Nephron (organoid): ENCODE results near the gene SORCS2.

ENCODE experiments used
- H3K27ac Mint-ChIP-seq, 3 experiments: 2 replicates each; pipeline ENCODE4 v1.8.0; 2020; ENCODE audit warnings: mixed read lengths in 3 of 3, mild to moderate bottlenecking in 2 of 3, moderate library complexity in 1 of 3
- H3K27me3 Mint-ChIP-seq: 2 replicates; pipeline ENCODE4 v1.8.0; 2021; ENCODE audit warnings: low read depth, mild to moderate bottlenecking, moderate library complexity, mixed read lengths
- H3K36me3 Mint-ChIP-seq: 2 replicates; pipeline ENCODE4 v1.8.0; 2020; ENCODE audit warnings: low read depth, mixed read lengths
- H3K4me1 Mint-ChIP-seq: 2 replicates; pipeline ENCODE4 v1.8.0; 2020; ENCODE audit warnings: mixed read lengths
- H3K4me3 Mint-ChIP-seq, 3 experiments: 2 replicates each; pipeline ENCODE4 v1.8.0; 2020; ENCODE audit warnings: mild to moderate bottlenecking in 3 of 3, mixed read lengths in 3 of 3, moderate library complexity in 2 of 3
- H3K9me3 Mint-ChIP-seq: 2 replicates; pipeline ENCODE4 v1.8.0; 2020; ENCODE audit warnings: mixed read lengths
- TF ChIP-seq, protein P1 (sequence below), 3 experiments: fragments of 200-600 bp; sonication (generic); IDR thresholded peaks; one replicate each; pipeline ENCODE4 v1.5.0; 2021; ENCODE audit warnings: antibody characterized with exemption in 3 of 3; ENCODE audit not compliant: unreplicated experiment in 3 of 3

The SORCS2 gene

DNA sequence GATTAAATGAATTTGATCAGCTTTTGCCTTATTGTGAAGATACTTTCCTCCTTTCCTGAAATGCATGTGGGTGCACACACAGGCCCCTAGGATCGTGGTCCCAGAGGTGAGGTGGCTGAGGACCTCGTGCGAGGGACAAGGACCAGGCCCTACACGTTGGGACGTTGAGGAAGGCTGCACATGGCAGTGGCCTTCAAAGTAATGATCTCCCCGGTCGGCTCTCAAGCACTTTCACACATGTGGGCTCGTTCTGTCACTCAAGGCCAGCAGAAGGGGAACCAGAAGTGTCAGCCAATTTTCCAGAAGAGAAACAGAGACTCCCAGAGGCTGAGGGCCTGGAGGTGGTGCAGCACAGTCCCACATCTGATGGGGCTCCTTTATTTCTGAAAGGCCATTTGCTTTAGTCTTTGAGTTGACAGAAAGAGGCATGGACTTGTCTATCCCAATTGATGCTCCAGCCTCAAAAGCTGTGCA lies 550.5 kb downstream of the SORCS2 start:
- Mint-ChIP-seq H3K9me3 (no peaks in the 10 kb centered on the region), H3K27me3 (peaks cover 17% of the 10 kb centered on the region), H3K4me3 (no peak overlapping the region), H3K4me1 (peaks cover 12% of the 10 kb centered on the region), H3K27ac (no peak overlapping the region), H3K36me3 (peaks cover 3% of the 10 kb centered on the region)
- TF ChIP-seq, protein P1, sequence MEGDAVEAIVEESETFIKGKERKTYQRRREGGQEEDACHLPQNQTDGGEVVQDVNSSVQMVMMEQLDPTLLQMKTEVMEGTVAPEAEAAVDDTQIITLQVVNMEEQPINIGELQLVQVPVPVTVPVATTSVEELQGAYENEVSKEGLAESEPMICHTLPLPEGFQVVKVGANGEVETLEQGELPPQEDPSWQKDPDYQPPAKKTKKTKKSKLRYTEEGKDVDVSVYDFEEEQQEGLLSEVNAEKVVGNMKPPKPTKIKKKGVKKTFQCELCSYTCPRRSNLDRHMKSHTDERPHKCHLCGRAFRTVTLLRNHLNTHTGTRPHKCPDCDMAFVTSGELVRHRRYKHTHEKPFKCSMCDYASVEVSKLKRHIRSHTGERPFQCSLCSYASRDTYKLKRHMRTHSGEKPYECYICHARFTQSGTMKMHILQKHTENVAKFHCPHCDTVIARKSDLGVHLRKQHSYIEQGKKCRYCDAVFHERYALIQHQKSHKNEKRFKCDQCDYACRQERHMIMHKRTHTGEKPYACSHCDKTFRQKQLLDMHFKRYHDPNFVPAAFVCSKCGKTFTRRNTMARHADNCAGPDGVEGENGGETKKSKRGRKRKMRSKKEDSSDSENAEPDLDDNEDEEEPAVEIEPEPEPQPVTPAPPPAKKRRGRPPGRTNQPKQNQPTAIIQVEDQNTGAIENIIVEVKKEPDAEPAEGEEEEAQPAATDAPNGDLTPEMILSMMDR (IDR thresholded peaks at IDR 0.05; ENCODE audit: unreplicated experiment in 3 of 3): no peak

DNA sequence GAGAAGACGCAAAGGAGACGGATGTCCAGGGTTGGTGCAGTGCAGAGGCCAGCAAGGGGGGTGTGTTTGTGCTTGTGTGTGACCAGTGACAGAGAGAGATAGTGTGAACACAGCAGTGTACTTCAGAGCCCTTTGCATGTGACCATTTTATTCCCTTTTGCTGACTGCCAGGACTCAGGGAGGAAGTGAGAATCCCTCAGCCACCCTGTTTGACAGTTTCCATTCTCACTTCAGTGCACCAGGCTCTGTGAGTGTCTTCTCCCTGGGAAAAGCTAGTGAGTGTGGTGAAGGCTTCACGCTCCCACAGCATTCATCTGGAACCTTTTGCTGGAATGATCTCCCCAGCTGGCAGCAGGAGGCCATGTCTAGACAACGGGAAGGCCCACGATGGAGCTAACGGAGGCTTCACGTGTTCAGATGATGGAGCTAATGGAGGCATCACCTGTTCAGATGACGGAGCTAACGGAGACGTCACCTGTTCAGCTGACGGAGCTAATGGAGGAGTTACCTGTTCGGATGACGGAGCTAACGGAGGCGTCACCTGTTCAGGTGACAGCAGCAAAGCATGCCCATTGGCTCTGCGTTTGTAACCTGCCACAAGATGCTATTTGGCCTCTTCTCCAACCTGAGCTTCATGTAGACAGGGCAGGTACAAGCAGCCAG lies 551.9 kb downstream of the SORCS2 start:
- H3K36me3 Mint-ChIP-seq: no peaks in the 10 kb centered on the region
- no peaks in the 10 kb centered on the region for H3K9me3 Mint-ChIP-seq
- TF ChIP-seq, protein P1 (IDR thresholded peaks at IDR 0.05; ENCODE audit: unreplicated experiment in 3 of 3): no peak
- peaks cover 17% of the 10 kb centered on the region for H3K27me3 Mint-ChIP-seq
- H3K27ac Mint-ChIP-seq: no peak overlapping the region
- peaks cover 21% of the 10 kb centered on the region for H3K4me1 Mint-ChIP-seq
- no peak overlapping the region for H3K4me3 Mint-ChIP-seq

DNA sequence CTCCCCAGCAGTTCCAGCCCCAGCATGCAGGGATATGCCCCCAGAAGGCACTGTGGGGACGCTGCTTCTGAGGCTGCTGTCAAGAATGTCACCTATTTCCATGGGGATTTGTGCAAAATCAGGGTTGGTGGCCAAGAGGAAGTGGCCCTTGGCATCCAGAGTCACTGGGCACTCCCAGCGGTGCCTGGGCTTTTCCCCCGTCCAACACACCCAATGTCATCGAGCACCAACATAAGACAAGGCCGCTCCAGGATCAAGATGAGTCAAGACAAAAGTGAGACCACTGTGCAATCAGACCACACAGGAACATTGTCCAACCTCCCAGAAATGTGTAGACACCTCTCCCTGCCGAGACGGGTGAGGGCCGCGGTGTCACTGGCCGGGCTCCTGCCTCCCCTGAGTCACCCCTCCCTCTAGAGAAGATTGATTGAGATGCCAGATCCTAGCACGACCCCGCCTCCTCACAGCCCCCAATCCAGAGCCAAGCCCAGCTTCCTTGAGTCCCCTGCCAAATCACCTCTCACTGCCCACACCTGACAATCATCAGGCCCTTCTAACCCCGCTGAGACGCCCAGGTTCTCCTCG lies 553.1 kb downstream of the SORCS2 start:
- H3K27me3 Mint-ChIP-seq: peaks cover 17% of the 10 kb centered on the region
- peaks cover 30% of the 10 kb centered on the region for H3K4me1 Mint-ChIP-seq
- H3K4me3 Mint-ChIP-seq: no peak overlapping the region
- no peaks in the 10 kb centered on the region for H3K36me3 Mint-ChIP-seq
- no peak overlapping the region for H3K27ac Mint-ChIP-seq
- no peaks in the 10 kb centered on the region for H3K9me3 Mint-ChIP-seq
- TF ChIP-seq, protein P1 (IDR thresholded peaks at IDR 0.05; ENCODE audit: unreplicated experiment in 3 of 3): no peak

GRCh38 chr4:7746351-7747061 lies 554.2 kb downstream of the SORCS2 start:
- H3K27me3 Mint-ChIP-seq: peaks cover 17% of the 10 kb centered on the region
- TF ChIP-seq, protein P1 (IDR thresholded peaks at IDR 0.05; ENCODE audit: unreplicated experiment in 3 of 3): no peak
- H3K4me3 Mint-ChIP-seq: no peak overlapping the region
- H3K4me1 Mint-ChIP-seq: peaks cover 36% of the 10 kb centered on the region
- no peak overlapping the region for H3K27ac Mint-ChIP-seq
- H3K36me3 Mint-ChIP-seq: no peaks in the 10 kb centered on the region
- no peaks in the 10 kb centered on the region for H3K9me3 Mint-ChIP-seq

DNA sequence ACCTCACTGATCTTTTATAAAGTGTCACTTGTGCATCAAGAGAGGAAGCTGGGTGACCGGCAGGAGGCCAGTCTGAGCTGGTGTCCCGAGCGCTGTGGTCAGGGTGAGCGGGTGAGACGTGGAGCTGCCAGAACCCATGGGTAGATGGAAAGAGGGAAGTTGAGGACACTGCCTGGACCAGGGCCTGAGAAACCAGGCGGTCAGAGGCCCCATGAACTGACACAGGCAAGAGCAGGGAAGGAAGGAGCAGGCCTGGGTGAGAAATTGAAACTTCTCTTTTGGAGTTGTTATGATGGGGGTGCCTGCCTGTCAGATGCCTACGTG lies 554.7 kb downstream of the SORCS2 start:
- no peak overlapping the region for H3K27ac Mint-ChIP-seq
- H3K4me1 Mint-ChIP-seq: peaks cover 36% of the 10 kb centered on the region

More for the DNA sequence above, 554.7 kb downstream of the SORCS2 start:
- H3K9me3 Mint-ChIP-seq: no peaks in the 10 kb centered on the region
- no peaks in the 10 kb centered on the region for H3K36me3 Mint-ChIP-seq
- peaks cover 17% of the 10 kb centered on the region for H3K27me3 Mint-ChIP-seq
- no peak overlapping the region for H3K4me3 Mint-ChIP-seq
- TF ChIP-seq, protein P1 (IDR thresholded peaks at IDR 0.05; ENCODE audit: unreplicated experiment in 3 of 3): no peak
